ENCODE data around the gene WDR83.

Gene WDR83

GRCh38 chr19:12656899-12657571 is 9.6 kb upstream of the WDR83 start:
- Histone ChIP-seq H3K27me3 (ENCODE audit: control insufficient read depth, insufficient read depth, low read length) (no peaks in the 10 kb centered on the region), H3K36me3 (ENCODE audit: control insufficient read depth, insufficient read depth, low read length) (peaks cover 48% of the 10 kb centered on the region), H3K4me3 (ENCODE audit: low read depth, low read length) (peak overlapping the region; percentile 27; the same call in 1 of the 2 replicates), H3K4me1 (ENCODE audit: control insufficient read depth, insufficient read depth, low read length) (no peaks in the 10 kb centered on the region), H3K9ac (ENCODE audit: low read length) (no peak overlapping the region), H3K27ac (ENCODE audit: low read depth, low read length) (no peak overlapping the region), H3K9me3 (ENCODE audit: control insufficient read depth, insufficient read depth, low read depth, low read length) (no peaks in the 10 kb centered on the region)

- H3K36me3 ChIP-seq (ENCODE audit: control insufficient read depth, insufficient read depth, low read length) = peaks cover 48% of the 10 kb centered on the region
- H3K9me3 ChIP-seq (ENCODE audit: control insufficient read depth, insufficient read depth, low read depth, low read length) = no peaks in the 10 kb centered on the region
- H3K4me1 ChIP-seq (ENCODE audit: control insufficient read depth, insufficient read depth, low read length) = no peaks in the 10 kb centered on the region
- no peaks in the 10 kb centered on the region for H3K27me3 ChIP-seq (ENCODE audit: control insufficient read depth, insufficient read depth, low read length)
- H3K9ac ChIP-seq (ENCODE audit: low read length) = no peak overlapping the region
- H3K4me3 ChIP-seq (ENCODE audit: low read depth, low read length) = no peak overlapping the region
- H3K27ac ChIP-seq (ENCODE audit: low read depth, low read length) = no peak overlapping the region
Observed at GRCh38 chr19:12657966-12658365, 8.6 kb upstream of the WDR83 start.

- no peak overlapping the region for H3K4me3 ChIP-seq (ENCODE audit: low read depth, low read length)
- H3K9me3 ChIP-seq (ENCODE audit: control insufficient read depth, insufficient read depth, low read depth, low read length) = no peaks in the 10 kb centered on the region
- H3K9ac ChIP-seq (ENCODE audit: low read length) = no peak overlapping the region
- peaks cover 7% of the 10 kb centered on the region for H3K4me1 ChIP-seq (ENCODE audit: control insufficient read depth, insufficient read depth, low read length)
- H3K27ac ChIP-seq (ENCODE audit: low read depth, low read length) = no peak overlapping the region
- peaks cover 50% of the 10 kb centered on the region for H3K36me3 ChIP-seq (ENCODE audit: control insufficient read depth, insufficient read depth, low read length)
- no peaks in the 10 kb centered on the region for H3K27me3 ChIP-seq (ENCODE audit: control insufficient read depth, insufficient read depth, low read length)
Observed at GRCh38 chr19:12660980-12661379, 5.6 kb upstream of the WDR83 start.

DNA sequence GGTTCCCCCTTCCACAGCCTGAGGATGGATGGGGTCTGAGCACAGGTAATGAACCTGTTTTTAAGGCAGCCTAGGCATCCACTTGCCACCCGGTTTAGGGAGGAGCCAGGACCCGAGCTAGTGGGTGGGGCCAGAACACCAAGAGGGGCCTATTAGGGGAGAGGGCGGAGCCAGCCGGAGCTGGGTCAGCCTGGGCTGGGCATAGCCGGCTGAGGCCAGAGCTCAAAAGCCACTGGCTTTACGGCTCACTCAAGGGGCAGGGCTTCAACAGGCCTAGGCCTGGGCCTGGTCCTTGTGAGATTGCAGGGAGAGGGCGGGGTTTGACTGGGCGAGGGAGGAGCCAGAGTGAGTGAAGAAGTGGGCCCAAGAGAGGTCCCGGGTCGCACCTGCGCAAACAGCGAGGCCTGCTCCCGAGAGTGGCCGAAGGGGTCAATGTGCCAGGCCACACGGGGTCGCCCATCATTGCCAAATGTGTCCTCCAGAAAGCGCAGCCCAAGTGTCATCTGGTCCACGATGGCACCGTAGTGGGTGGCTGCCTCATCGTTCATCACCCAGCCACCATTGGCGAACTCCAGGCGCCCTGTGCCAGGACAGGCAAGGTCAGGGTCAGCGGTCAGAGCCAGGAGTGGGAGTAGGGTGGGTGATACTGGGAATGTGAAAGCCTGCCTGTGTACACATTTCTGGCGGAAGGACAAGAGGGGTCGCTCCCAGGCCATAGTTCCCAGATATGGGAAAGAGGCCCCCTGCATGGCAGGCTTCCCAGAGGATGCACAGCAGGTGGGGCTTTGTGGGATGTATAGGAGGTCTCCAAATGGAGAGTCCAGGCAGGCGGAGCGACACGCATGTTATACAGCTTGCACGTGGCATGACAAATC is 2.0 kb upstream of the WDR83 start:
- Histone ChIP-seq H3K36me3 (ENCODE audit: control insufficient read depth, insufficient read depth, low read length) (peaks cover 38% of the 10 kb centered on the region), H3K4me3 (ENCODE audit: low read depth, low read length) (no peak overlapping the region), H3K27ac (ENCODE audit: low read depth, low read length) (no peak overlapping the region), H3K27me3 (ENCODE audit: control insufficient read depth, insufficient read depth, low read length) (no peaks in the 10 kb centered on the region), H3K9ac (ENCODE audit: low read length) (no peak overlapping the region), H3K4me1 (ENCODE audit: control insufficient read depth, insufficient read depth, low read length) (peaks cover 8% of the 10 kb centered on the region), H3K9me3 (ENCODE audit: control insufficient read depth, insufficient read depth, low read depth, low read length) (no peaks in the 10 kb centered on the region)

- no peak overlapping the region for H3K4me3 ChIP-seq (ENCODE audit: low read depth, low read length)
Observed at GRCh38 chr19:12665281-12665573, 1.4 kb upstream of the WDR83 start.

DNA sequence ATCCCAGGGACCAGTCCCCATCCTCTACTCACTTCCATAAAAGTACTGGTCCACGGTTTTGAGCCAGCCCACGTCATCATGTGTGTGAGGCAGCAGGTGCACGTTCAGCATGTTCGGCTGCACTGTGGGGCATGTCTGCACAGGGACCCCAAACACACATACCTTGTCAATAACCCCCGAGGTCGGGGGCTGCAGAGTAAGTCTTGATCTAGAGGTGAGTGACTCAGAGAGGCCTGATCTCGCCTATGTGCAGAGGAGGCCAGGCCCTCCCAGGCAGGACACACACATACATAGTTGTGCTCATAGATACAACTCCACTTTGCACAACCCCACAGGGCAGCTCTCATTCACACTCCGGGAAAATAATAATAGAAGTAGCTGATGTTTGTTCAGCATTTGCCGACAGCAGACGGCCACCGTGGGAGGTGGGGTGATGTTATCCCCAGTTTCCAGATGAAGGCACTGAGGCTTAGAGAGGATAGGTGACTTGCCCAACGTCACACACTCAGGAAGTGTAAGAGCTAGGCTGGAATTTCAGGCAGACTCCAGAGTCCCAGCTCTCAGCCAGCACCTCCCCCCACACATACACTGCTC is 839 bp upstream of the WDR83 start:
- H3K36me3 ChIP-seq (ENCODE audit: control insufficient read depth, insufficient read depth, low read length) = peaks cover 29% of the 10 kb centered on the region
- H3K4me1 ChIP-seq (ENCODE audit: control insufficient read depth, insufficient read depth, low read length) = peaks cover 15% of the 10 kb centered on the region
- peak overlapping the region; percentile 83 for H3K4me3 ChIP-seq (ENCODE audit: low read depth, low read length)
- H3K9ac ChIP-seq (ENCODE audit: low read length) = peak overlapping the region; percentile 82
- no peaks in the 10 kb centered on the region for H3K27me3 ChIP-seq (ENCODE audit: control insufficient read depth, insufficient read depth, low read length)
- no peak overlapping the region for H3K27ac ChIP-seq (ENCODE audit: low read depth, low read length)
- no peaks in the 10 kb centered on the region for H3K9me3 ChIP-seq (ENCODE audit: control insufficient read depth, insufficient read depth, low read depth, low read length)

More at GRCh38 chr19:12665281-12665573, 1.4 kb upstream of the WDR83 start:
- H3K9me3 ChIP-seq (ENCODE audit: control insufficient read depth, insufficient read depth, low read depth, low read length) = no peaks in the 10 kb centered on the region
- peaks cover 10% of the 10 kb centered on the region for H3K4me1 ChIP-seq (ENCODE audit: control insufficient read depth, insufficient read depth, low read length)
- peaks cover 34% of the 10 kb centered on the region for H3K36me3 ChIP-seq (ENCODE audit: control insufficient read depth, insufficient read depth, low read length)
- no peak overlapping the region for H3K9ac ChIP-seq (ENCODE audit: low read length)
- no peak overlapping the region for H3K27ac ChIP-seq (ENCODE audit: low read depth, low read length)
- no peaks in the 10 kb centered on the region for H3K27me3 ChIP-seq (ENCODE audit: control insufficient read depth, insufficient read depth, low read length)

DNA sequence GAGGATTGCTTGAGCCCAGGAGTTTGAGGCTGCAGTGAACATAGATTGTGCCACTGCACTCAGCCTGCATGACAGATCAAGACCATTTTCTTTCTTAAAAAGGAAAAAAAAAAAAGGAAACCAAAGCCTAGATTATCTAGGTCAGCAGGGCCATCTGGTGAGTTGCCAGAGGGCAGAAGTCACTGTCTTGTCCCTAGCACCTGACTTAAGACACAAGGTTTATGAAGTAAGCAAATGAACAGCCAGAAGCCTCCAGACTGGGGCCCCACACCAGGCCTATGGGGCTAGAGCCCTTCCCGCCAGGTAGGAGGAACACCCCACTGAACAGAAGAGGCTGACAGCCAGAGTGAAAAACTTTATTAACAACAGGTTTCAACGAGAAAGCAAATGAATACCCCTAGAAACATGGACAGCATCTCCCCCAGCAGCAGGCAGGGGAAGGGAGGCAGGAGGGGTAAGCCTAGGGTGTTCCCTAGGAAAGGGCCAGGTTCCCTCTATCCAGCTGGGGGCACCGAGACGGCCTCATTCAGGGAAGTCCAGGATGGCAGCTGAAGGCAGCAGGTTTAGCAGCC is 1.2 kb downstream of the WDR83 start:
- Histone ChIP-seq H3K27ac (ENCODE audit: low read depth, low read length) (no peak overlapping the region), H3K4me3 (ENCODE audit: low read depth, low read length) (peak overlapping the region; percentile 85)

GRCh38 chr19:12668346-12668745 is 1.7 kb downstream of the WDR83 start:
- peak overlapping the region; percentile 85 for H3K4me3 ChIP-seq (ENCODE audit: low read depth, low read length)
- no peaks in the 10 kb centered on the region for H3K27me3 ChIP-seq (ENCODE audit: control insufficient read depth, insufficient read depth, low read length)
- no peak overlapping the region for H3K27ac ChIP-seq (ENCODE audit: low read depth, low read length)
- peak overlapping the region; percentile 86 for H3K9ac ChIP-seq (ENCODE audit: low read length)
- H3K9me3 ChIP-seq (ENCODE audit: control insufficient read depth, insufficient read depth, low read depth, low read length) = no peaks in the 10 kb centered on the region
- peaks cover 19% of the 10 kb centered on the region for H3K36me3 ChIP-seq (ENCODE audit: control insufficient read depth, insufficient read depth, low read length)
- peaks cover 15% of the 10 kb centered on the region for H3K4me1 ChIP-seq (ENCODE audit: control insufficient read depth, insufficient read depth, low read length)

More for the DNA sequence above, 1.2 kb downstream of the WDR83 start:
- peaks cover 20% of the 10 kb centered on the region for H3K36me3 ChIP-seq (ENCODE audit: control insufficient read depth, insufficient read depth, low read length)
- H3K4me1 ChIP-seq (ENCODE audit: control insufficient read depth, insufficient read depth, low read length) = peaks cover 15% of the 10 kb centered on the region
- H3K9me3 ChIP-seq (ENCODE audit: control insufficient read depth, insufficient read depth, low read depth, low read length) = no peaks in the 10 kb centered on the region
- no peak overlapping the region for H3K9ac ChIP-seq (ENCODE audit: low read length)
- H3K27me3 ChIP-seq (ENCODE audit: control insufficient read depth, insufficient read depth, low read length) = no peaks in the 10 kb centered on the region

- peak overlapping the region; percentile 89; the same call in 1 of the 2 replicates for H3K27ac ChIP-seq (ENCODE audit: low read depth, low read length)
- peak overlapping the region; percentile 85 for H3K4me3 ChIP-seq (ENCODE audit: low read depth, low read length)
- no peaks in the 10 kb centered on the region for H3K9me3 ChIP-seq (ENCODE audit: control insufficient read depth, insufficient read depth, low read depth, low read length)
- H3K27me3 ChIP-seq (ENCODE audit: control insufficient read depth, insufficient read depth, low read length) = no peaks in the 10 kb centered on the region
- peaks cover 16% of the 10 kb centered on the region for H3K36me3 ChIP-seq (ENCODE audit: control insufficient read depth, insufficient read depth, low read length)
- H3K4me1 ChIP-seq (ENCODE audit: control insufficient read depth, insufficient read depth, low read length) = peaks cover 15% of the 10 kb centered on the region
- peak overlapping the region; percentile 86 for H3K9ac ChIP-seq (ENCODE audit: low read length)
Observed at GRCh38 chr19:12668932-12669269, 2.3 kb downstream of the WDR83 start.

DNA sequence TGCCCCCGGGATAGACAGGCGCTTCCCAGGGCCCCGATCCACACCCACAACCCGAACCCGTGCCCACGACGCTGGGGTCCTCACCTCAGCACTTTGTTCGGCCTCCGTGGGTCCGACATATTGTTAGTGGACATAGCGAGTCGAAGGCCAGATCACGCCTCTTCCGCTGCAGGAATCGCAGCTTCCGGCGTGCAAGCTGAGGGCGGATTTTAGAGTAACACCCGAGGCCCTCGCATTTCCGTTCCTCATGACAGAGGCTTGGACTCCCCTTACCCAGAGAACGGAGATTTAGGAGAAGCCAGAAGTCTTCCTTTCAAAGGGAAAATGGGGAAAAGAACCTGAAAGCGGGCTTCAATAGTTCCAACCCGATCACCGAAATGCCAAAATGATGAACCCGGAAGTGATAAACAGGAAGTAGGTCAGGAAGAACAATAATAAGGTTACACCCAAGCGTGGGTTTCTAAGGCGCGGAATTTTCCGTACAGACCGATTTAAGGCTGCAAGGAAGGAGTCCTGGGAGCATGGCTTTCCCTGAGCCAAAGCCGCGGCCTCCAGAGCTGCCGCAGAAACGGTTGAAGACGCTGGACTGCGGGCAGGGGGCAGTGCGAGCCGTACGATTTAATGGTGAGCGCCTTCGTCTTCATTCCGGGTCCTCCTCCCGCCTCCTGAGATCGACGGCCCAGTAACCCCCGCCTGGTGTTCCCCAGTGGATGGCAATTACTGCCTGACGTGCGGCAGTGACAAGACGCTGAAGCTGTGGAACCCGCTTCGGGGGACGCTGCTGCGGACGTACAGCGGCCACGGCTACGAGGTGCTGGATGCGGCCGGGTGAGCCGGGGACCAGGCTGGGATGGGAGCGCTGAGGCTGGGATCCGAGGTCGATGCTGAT is 2.9 kb downstream of the WDR83 start:
- Histone ChIP-seq H3K27me3 (ENCODE audit: control insufficient read depth, insufficient read depth, low read length) (no peaks in the 10 kb centered on the region), H3K9ac (ENCODE audit: low read length) (peak overlapping the region; percentile 86), H3K36me3 (ENCODE audit: control insufficient read depth, insufficient read depth, low read length) (peaks cover 22% of the 10 kb centered on the region), H3K4me1 (ENCODE audit: control insufficient read depth, insufficient read depth, low read length) (peaks cover 12% of the 10 kb centered on the region; the same call in 1 of the 2 replicates), H3K9me3 (ENCODE audit: control insufficient read depth, insufficient read depth, low read depth, low read length) (no peaks in the 10 kb centered on the region), H3K4me3 (ENCODE audit: low read depth, low read length) (peak overlapping the region; percentile 85), H3K27ac (ENCODE audit: low read depth, low read length) (peak overlapping the region; percentile 89)

Measured in HUES6 (cell line).